Amygdala (tissue), 56 donors: ENCODE results near the gene MPDU1.
"Not testable (repeated sequence)": the region's sequence is repeated elsewhere in the genome, so short reads cannot be mapped to it uniquely, and the experiment has no call there.

Source experiments
- DNase-seq, 56 donors: peaks; one replicate each; lab custom pipeline; 2025; lab: John Stamatoyannopoulos, UW

Gene MPDU1

DNA sequence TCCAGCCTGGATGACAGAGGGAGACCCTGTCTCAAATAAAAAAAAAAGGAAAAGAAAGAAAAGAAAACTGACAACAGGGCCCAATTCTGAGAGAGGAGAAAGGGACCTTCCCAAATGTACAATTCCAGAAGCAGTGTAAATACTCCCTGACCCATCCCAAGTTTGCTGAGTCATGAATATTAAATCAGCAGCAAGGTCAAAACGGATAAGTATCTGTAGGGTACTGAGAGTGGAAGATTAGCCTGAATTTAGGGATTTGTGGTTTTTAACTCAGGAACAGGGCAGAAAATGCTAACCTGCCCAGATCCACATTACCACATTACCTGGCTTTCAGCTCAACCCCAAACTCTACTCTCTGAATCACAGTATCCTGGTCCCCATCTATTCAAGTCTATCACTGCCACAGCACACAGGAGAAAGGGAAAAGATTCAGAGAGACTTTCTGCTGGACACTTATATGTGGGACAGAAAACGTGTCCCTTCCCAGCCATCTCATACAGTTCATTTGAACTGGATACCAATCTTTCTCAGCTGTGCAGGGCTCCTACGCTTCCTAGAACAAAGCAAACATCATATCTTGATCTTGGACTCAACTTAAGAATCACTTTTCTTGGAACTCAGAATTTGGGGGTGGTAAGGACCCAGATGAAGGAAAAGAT lies 28.1 kb downstream of the MPDU1 start:
- no peak for DNase-seq

DNA sequence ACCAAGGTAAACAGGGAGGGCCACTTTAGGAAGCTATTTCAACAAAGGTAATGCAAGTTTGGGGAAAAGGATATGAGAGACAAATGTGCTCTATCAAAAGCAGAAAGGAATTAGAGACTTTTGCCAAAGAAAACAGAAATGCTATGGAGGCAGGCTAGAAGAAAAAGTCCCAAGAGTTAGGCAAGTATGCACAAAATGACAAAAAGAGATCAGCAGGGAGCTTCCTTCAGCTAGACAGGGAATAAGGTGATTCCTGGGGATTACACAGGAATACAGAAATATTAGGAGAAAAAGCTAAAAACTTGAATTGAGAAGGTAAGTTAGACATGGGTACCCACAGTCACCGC lies 28.6 kb downstream of the MPDU1 start:
- no peak for DNase-seq

DNA sequence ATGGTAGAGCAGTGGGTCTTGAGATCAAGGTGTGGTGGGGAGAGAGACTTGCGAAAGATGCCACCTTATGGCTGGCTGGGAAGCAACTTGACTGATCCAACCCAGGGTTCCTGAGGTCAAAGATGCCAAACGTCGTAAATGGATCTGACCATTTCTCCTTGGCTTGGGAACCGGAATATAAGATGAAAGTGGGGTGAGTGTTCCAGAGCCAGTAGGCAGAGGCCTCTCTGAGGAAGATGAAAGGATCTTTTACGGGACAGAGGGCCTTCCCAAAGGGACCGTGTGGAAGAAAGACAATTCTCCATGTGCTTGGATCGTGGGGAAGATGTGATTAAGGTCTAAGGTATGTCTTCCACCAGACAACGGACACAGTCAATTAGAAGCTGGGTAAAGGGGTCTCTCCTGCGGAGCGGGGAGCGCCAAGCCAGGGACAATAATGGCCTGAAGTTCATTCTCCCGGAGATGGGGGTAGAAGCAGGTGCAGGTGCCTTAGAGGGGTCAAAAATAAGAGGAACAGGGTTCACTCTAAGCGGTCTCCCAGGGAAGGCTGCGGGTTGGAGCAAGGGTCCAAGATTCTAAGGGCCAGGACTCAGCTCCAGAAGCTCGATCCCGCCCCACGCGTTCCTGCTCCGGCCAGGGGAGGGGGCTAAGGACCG lies 30.2 kb downstream of the MPDU1 start:
- peak in 1 of 56 donors; percentile 39 for DNase-seq

DNA sequence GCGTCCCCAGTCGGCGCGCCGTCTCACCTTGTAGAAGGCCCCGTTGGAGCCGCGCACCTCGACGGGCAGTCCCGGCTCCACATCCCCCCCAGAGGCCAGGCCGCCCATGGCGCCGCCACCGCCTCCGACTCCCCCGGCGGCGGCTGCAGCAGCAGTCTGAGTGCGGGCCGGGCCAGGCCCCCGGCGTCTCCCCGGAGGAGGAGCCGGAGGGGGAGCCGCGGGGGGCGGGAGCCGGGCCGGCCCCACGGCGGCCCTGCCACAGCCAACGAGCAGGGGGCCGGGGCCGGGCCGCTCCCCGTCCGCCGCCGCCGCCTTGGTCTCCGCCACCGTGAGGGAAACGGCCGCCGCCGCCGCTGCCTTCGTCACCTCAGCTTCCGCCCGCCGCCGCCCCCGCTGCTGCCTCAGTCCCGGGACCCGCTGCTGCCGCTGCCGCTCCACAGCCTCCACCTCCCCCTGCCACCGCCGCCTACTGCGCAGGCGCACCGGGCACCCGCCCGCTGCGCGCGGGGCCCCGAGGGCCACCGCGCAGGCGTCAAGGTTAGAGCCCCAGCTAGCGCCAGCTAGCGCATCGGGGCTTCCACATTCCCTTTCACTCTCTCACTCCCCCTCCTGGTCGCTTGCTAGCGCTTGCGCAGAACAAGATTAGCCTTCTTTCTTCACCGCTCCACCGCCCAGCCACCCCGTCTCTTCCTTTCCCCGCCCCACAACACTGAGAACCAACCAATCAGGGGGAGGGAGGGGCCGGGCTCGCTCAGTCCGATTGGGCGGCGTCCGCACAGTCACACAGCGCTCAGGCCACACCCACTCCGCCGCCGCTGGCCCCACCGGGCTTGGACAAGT lies 31.0 kb downstream of the MPDU1 start, which contains the start of gene FXR2:
FXR2 (minus strand) TSS at position 473 of the 840 bp plus-strand sequence; CDS start at position 108, 365 bp downstream.
- DNase-seq: peak; percentile 91 to 100 (median 99)

DNA sequence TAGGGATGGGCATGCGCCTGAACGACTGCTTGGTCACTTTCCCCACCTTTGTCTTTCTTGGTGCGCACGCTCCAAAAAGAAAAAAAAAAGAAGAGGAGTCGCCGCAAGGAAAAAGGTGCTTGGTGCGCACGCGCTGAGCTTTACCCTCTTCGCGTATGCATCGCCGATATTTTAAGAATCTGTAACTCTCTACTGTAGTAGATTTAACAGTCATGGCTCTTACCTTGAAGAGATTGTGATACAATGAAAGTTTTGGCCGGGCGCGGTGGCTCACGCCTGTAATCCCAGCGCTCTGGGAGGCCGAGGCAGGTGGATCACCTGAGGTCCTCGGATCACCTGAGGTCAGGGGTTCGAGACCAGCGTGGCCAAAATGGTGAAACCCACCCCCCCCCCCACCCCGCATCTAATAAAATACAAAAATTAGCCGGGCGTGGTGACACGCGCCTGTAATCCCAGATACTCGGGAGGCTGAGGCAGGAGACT lies 31.7 kb downstream of the MPDU1 start:
- DNase-seq: no peak

DNA sequence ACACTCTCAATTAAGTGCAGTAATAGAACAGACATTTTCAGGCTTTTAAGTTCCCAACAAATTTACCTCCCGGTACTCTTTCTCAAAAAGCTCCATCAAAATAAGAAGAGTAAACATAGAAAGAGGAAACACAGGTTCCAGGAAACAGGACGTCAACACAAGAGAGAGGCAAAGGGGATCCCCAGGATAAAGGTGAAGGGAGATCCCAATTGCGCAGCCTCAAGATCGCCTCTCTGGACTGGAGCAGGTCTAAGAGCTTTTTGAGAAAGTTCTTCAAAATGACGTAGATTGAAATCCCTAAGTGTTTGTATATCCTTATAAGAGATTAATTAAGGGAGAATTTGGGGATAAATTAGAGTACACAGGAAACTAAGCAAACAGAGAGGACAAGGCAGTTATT lies 35.0 kb downstream of the MPDU1 start:
- DNase-seq: no peak

DNA sequence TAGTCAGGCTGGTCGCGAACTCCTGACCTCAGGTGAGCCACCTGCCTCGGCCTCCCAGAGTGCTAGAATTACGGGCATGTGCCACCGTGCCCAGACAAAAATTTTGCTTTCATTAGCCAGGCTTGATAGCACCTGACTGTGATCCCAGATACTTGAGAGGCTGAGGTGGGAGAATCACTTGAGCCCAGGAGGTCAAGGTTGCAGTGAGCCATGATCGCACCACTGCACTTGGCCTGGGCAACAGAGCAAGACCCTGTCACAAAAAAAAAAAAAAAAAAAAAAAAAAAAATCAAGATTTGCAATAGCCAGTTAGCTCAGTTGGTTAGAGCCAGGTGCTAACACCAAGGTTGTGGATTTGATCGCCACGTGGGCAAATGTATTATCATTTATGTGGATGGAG lies 37.2 kb downstream of the MPDU1 start:
- DNase-seq: no peak

DNA sequence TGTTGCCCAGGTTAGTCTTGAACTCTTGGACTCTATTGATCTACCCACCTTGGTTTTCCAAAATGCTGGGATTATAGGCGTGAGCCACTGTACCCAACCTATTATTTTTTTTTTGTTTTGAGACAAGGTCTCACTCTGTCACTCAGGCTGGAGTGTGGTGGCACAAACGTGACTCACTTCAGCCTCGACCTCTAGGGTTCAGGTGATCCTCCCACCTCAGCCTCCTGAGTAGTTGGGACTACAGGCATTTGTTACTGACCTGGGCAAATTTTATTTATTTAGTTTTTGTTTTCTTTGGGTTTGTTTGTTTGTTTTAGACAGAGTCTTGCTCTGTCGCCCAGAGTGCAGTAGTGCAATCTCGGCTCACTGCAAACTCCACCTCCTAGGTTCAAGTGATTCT lies 40.0 kb downstream of the MPDU1 start:
- DNase-seq: no peak

DNA sequence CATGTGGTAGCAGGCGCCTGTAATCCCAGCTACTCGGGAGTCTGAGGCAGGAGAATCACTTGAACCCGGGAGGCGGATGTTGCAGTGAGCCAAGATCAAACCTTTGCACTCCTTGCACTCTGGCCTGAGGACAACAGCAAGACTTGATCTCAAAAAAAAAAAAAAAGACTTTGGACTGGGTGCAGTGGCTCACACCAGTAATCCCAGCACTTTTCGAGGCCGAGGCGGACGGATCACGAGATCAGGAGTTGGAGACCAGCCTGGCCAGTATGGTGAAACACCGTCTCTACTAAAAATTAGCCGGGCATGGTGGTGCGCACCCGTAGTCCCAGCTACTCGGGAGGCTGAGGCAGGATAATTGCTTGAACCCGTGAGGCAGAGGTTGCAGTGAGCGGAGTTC lies 42.1 kb downstream of the MPDU1 start:
- not testable (repeated sequence) for DNase-seq

DNA sequence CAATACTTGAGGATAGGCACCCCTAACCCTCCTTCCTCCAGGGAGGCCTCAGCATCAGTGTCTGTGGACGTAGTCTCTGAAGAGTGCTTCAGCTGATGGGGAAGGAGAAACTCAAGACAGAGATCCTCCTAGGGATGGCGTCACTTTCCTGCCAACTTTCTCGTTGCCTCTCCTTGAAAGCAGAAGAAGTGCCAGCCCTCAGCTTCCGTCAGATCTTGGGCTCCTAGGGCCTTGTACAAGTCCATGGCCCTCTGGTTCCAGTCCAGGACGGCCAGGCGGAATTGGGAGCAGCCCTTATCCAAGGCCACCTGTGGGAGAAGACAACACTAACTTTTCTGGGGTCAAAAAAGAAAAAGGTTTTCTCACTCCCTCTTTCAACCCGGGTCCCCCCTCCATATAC lies 42.7 kb downstream of the MPDU1 start:
- peak in 5 of 56 donors; percentile 4 to 42 (median 7) for DNase-seq

DNA sequence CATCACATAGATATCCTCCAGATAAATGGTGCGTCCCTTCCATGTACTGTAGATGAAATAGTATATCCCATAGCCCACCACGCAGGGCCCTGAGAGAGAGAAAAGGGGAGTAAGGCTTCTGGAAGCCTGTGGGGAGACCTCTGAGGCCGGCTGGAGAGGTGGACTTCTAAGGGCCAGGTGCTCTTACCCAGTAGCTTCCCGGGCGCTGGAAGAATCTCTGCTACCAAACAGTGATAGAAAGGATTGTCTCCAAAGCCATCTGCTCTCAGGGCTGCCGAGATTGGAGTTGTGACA lies 43.3 kb downstream of the MPDU1 start:
- DNase-seq: no peak

DNA sequence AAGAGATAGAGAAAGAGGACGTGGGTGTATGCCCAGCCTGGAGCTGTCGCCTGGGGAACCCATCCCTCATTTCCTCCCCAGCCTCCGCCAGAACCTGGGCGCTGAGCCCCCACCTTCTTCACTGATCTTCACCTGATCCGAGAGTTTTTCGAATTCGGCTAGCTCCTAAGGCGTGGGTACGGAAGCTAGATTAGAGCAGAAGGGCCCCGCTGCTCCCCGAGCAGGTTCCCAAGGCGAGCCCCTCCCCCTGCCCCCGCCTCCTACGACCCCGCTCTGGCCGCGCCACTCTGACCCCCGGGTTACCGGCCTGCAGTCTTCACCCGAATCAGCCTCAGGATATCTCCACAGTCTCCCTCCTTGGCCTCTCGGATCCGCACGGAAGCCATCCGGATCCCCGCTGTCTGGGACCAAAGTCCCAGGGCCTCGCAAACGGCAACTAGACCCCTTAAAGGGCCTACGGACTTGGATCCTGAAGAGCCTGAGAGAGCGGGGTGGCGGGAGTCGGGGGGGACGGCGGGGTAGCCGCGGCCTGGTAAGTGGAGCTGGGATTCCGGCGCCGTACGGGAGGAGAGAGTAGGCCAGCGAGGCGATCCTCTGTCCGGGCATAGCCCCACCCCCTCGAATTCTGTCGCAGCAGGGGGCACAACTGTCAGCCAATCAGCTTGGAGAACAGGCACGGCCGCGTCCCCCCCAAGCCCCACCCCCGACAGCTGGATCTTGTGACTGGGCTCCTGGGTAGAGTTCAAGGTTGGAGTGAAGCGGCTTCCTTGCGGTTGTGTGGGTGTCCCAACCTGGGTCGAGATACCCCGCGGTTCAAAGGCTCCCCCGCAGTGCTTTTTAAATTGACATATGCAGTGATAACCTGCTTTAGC lies 43.8 kb downstream of the MPDU1 start, which contains the start of gene SAT2:
SAT2 (minus strand) TSS at position 572 of the 872 bp plus-strand sequence; CDS start at position 386, 186 bp downstream.
- peak in 55 of 56 donors; percentile 70 to 96 (median 90) for DNase-seq

DNA sequence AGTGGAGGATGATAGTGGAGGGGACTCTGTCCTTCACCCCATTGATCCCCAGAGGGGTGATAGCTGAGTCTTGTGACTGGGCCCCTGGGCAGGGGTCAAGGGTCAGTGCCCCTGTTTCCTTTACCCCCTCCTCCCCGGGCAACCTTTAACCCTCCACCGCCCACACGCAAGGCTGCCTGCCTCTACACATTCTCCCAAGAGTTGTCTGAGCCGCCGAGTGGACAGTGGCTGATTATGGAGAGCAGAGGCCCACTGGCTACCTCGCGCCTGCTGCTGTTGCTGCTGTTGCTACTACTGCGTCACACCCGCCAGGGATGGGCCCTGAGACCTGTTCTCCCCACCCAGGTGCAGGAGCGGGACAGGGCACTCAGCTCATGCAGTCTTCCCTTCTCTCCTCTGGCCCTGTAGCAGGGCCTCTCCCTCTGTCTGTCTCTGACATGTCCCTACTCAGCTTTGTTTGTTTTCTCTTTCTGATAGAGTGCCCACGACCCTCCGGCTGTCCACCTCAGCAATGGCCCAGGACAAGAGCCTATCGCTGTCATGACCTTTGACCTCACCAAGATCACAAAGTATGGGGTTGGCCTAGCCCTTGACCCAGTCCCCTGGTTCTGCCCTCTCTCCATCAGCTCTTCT lies 46.4 kb downstream of the MPDU1 start, which contains the start of gene SHBG:
SHBG (plus strand) TSS at position 197 of the 633 bp plus-strand sequence; CDS start at position 235, 38 bp downstream.
- no peak for DNase-seq

DNA sequence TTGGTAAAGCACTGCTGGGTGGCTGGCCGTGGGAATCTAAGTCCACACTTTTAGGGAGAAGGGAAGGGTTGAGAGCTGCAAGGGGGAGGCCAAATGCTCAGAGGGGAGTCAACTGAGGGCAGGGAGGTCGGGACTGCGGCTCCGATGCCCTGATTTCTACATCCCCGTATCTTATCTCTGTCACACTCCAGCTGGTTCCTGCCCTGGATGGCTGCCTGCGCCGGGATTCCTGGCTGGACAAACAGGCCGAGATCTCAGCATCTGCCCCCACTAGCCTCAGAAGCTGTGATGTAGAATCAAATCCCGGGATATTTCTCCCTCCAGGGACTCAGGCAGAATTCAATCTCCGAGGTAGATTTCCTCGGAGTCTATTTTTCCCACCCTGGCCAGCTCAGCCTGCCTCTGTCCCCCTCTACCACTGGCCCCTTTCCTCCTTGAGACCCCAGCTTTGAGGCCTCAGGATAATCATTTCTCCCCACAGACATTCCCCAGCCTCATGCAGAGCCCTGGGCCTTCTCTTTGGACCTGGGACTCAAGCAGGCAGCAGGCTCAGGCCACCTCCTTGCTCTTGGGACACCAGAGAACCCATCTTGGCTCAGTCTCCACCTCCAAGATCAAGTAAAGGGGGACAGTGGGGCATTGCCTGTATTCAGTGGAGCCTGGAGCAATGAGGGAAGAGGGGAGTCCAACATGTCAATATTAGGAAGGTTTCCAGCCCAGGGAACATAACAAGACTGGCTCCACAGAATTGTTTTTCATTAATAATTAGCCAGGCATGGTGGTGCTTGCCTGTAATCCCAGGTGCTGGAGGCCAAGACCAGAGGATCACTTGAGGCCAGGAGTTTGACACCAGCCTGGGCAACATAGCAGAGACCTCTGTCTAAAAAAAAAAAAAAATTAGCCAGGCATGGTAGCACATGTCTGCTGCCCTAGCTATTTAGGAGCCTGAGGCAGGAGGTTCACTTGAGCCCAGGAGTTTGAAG lies 48.0 kb downstream of the MPDU1 start:
- no peak for DNase-seq

DNA sequence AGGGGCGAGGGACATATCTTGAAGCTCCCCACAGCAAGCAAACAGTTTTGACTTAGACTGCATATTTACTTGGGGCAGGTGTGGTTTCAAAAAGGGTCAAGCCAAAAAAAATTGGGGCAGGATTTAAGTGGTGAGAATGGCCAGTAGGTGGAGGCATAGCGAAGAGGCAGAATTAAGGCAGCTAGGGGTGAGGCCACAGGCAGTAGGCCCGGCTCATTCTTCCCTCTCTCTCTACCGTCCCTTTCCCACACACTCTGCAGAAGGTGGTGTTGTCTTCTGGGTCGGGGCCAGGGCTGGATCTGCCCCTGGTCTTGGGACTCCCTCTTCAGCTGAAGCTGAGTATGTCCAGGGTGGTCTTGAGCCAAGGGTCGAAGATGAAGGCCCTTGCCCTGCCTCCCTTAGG lies 48.8 kb downstream of the MPDU1 start:
- DNase-seq: peak in 4 of 56 donors; percentile 5 to 19 (median 10)

DNA sequence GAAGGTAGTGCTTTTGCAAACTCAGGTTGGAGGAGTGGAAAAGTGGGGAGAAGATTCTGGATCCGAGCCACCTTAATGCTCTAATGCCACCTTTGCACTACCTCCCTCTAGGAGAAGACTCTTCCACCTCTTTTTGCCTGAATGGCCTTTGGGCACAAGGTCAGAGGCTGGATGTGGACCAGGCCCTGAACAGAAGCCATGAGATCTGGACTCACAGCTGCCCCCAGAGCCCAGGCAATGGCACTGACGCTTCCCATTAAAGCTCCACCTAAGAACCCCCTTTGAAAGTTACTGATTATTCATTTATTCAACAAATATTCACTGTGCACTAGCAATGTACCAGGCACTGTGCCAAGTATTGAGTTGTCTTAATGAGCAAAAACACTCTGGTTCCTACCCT lies 49.4 kb downstream of the MPDU1 start:
- DNase-seq: no peak

DNA sequence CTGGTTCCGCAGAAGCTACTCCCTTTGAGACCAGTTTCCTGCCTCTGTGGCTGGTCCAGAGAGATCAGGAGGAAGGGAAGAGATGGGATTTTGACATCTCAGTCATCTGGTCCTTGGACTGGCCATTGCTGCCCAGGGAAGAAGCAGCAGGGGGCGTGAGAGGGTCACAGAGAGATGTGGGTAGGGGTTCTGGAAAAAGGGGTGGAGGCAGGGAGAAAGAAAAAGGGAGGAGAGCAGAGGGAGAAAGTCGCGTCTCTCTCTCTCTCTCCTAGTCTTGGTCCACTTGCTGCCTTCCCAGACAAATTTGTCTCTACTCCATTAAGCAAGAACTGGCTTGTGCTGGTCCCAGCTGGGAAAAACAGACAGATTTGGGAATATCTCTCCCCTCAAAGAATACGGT lies 50.7 kb downstream of the MPDU1 start:
- DNase-seq: peak in 28 of 56 donors; percentile 20 to 70 (median 36)

DNA sequence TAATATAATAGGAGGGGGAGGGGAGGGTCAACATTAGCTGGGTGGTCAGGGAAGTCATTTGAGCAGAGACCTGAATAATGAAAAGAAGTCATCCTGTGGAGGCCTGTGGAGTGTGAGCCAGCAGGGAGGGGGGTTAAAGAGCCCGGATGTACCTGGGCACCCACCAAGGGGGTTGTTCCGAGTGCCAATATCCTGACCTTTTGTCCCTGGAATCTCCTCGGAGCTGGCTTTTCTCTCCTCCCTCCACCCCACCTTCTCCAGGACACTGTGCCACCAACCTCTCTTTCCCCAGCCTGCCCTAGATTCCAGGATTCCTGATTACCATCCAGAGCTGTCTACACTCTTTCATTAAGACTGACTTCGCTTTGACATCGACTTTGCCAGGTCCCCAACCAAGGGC lies 52.5 kb downstream of the MPDU1 start:
- no peak for DNase-seq
